GM10248 (cell line): ENCODE measurements around the gene PNMA8B.
A peak's percentile ranks its signal among the peaks of the same experiment; 100 is the strongest.

Experiments
- CTCF ChIA-PET: fragments of 300-600 bp; sonication (Branson Sonifier 250); formaldehyde crosslinking; extraction: SDS; loops from one replicate; lab custom pipeline; 2021; ENCODE audit warnings: antibody characterized with exemption; lab: Yijun Ruan, JAX
- POLR2A ChIA-PET: fragments of 350-650 bp; sonication (Branson Sonifier 250); formaldehyde crosslinking; extraction: SDS; loops from one replicate; lab custom pipeline; 2020; ENCODE audit warnings: antibody characterized with exemption; lab: Yijun Ruan, JAX
- DNase-seq: peaks from one replicate; pipeline ENCODE4 v3.0.0; 2012; ENCODE audit errors: extremely low spot score
- TF ChIP-seq, protein P1 (sequence below): IDR thresholded peaks from 2 replicates; pipeline ENCODE4 v1.5.1; 2012; ENCODE audit warnings: mild to moderate bottlenecking, low read depth; ENCODE audit errors: extremely low read depth, missing control alignments, control extremely low read depth

PNMA8B gene

DNA sequence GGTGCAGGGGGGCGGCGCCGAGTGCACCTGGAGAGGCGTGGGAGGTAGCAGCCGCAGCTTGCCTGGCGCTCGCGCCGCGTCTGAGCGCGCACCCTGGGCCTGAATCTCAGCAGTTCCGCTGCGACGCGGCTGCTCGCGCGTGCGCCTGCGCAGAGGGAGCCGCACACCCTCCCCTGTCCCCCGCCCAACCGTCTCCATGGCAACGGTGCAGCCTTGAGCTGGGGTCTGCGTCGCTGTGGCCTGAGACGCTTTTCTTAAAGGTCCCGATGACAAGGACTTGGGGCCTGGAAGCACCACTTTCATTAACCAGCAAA, at the start of gene PNMA8B:
Gene PNMA8B (minus strand): TSS at position 82 of the 314 bp plus-strand sequence. CDS start 402 bp downstream, outside the sequence.
- POLR2A ChIA-PET: no interaction called here
- TF ChIP-seq, protein P1, sequence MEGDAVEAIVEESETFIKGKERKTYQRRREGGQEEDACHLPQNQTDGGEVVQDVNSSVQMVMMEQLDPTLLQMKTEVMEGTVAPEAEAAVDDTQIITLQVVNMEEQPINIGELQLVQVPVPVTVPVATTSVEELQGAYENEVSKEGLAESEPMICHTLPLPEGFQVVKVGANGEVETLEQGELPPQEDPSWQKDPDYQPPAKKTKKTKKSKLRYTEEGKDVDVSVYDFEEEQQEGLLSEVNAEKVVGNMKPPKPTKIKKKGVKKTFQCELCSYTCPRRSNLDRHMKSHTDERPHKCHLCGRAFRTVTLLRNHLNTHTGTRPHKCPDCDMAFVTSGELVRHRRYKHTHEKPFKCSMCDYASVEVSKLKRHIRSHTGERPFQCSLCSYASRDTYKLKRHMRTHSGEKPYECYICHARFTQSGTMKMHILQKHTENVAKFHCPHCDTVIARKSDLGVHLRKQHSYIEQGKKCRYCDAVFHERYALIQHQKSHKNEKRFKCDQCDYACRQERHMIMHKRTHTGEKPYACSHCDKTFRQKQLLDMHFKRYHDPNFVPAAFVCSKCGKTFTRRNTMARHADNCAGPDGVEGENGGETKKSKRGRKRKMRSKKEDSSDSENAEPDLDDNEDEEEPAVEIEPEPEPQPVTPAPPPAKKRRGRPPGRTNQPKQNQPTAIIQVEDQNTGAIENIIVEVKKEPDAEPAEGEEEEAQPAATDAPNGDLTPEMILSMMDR: no peak
- no peak for DNase-seq
- CTCF ChIA-PET: no interaction called here

- ChIA-PET CTCF (interaction anchor here (1.2 to 8.2 kb wide), 6 partner anchors 12 to 142 kb away, joined by 3 to 135 read pairs (median 4); no protein-coding TSS in a partner anchor), POLR2A (no interaction called here)
- TF ChIP-seq, protein P1: no peak
- DNase-seq: no peak
These were observed 49.0 kb upstream of the PNMA8B start for GRCh38 chr19:46544651-46545050.

DNA sequence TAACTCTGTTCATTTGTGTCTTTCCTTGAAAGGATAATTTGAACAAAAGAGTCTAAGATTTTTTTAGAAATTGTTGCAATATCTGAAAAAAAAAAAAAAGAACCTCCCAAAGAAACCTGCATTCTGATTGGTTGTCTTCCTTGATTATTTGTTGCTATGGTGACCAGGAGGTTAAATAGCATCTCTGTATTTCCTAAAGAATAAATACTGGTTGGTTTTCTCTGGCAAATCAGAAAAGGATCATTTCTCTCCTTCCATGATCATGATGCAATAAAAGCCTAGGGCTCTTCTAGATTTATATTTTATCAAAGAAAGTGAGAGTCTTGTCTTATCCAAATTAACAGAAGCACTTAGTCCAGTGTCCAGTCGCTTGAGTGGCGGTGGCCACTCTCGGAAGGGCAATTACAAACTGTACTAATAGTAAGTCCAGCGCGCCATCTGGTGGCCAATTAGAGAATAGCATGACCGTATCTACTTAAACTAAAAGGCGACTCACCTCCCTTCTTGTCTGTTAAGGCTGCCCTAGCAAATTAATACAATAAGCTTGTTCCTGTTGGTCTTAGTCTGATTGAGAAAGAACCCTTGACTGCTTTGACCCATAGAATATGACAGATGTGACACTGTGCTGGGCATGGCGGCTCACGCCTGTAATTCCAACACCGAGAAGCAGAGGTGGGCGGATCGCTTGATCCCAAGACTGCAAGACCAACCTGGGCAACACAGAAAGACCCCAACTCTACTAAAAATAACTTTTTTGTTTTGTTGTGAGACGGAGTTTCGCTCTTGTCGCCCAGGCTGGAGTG, 47.0 kb upstream of the PNMA8B start:
- POLR2A ChIA-PET: no interaction called here
- CTCF ChIA-PET: interaction anchor here (0.6 to 8.2 kb wide), 16 partner anchors 9 to 188 kb away, joined by 3 to 135 read pairs (median 4); partner anchors contain the start of gene DACT3
- TF ChIP-seq, protein P1: peak; percentile 78
- DNase-seq: peak; percentile 76

GRCh38 chr19:46537136-46538097, 41.8 kb upstream of the PNMA8B start:
- ChIA-PET CTCF (interaction anchor here (0.6 to 8.2 kb wide), 18 partner anchors 9 to 233 kb away, joined by 3 to 135 read pairs (median 4); partner anchors contain the start of gene DACT3), POLR2A (no interaction called here)
- peak; percentile 58 for DNase-seq
- TF ChIP-seq, protein P1: peak; percentile 79

DNA sequence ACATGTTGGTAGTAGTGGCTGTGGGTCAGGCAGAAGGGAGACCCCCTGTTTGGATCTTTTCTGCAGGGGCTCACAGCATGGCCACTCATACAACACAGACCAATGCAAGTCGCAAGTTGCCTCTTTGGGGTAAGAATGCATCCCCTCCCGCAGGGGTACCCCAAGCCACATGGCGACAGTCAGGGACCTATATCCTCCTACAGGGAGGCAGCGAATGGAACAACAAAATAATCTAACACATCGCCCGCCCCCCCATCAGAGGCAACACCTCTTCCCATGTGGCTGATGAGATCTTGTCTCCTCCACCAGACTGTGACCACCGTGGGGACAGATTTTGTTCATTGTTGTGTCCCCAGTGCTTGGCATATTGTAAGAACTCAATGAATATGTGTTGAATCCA, 40.7 kb upstream of the PNMA8B start:
- DNase-seq: no peak
- TF ChIP-seq, protein P1: no peak
- ChIA-PET POLR2A (no interaction called here), CTCF (interaction anchor here (0.9 to 8.2 kb wide), 7 partner anchors 10 to 234 kb away, joined by 3 to 135 read pairs (median 9); partner anchors contain the start of gene DACT3)

- CTCF ChIA-PET: no interaction called here
- TF ChIP-seq, protein P1: no peak
- no peak for DNase-seq
- POLR2A ChIA-PET: no interaction called here
These were observed 38.0 kb upstream of the PNMA8B start for GRCh38 chr19:46533621-46534081.
